GM12865 (cell line): ENCODE measurements around the gene AK8.

Experiments
- DNase-seq: peaks from one replicate; pipeline ENCODE4 v3.0.0; 2010; ENCODE audit warnings: low read depth
- H3K4me3 ChIP-seq: 2 replicates; pipeline ENCODE4 v1.5.1; 2011; ENCODE audit warnings: mild to moderate bottlenecking, low read depth, low read length, control low read depth
- TF ChIP-seq, protein P1 (sequence below): IDR thresholded peaks from 2 replicates; pipeline ENCODE4 v1.5.1; 2011; ENCODE audit warnings: low read length, control low read depth, low read depth, inconsistent platforms; ENCODE audit not compliant: insufficient read depth; ENCODE audit errors: missing control alignments

The AK8 gene

DNA sequence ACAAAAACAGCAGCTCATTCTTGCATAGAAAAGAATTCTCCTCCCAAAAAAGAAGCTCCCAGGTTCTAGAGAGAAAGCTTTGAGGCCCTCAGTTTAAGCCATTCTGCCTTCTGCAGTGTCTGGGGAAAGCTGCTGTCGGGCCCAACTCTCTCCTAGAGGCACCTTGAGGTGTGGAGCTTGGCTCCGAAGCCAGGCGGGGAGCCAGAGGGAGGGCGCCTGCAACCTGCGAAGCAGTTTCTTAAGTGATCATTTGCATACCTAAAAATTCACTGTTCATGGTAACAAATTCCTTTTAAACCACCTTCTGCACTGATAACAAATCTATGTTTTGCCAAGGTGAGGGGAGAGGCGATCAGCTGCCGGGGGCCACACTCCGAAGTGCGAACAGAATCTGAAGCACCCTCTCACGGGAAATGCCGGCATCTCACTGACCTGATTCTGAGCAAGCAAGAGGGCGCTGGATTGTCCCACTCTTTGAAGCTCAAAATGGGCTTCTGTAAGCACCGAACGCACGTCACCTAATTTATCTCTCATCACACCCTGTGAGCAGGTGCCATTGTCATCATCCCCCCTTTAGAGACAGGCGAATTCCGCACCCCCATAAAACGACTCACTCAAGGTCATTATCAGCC is 121.8 kb downstream of the AK8 start:
- H3K4me3 ChIP-seq = no peak overlapping the region
- TF ChIP-seq, protein P1, sequence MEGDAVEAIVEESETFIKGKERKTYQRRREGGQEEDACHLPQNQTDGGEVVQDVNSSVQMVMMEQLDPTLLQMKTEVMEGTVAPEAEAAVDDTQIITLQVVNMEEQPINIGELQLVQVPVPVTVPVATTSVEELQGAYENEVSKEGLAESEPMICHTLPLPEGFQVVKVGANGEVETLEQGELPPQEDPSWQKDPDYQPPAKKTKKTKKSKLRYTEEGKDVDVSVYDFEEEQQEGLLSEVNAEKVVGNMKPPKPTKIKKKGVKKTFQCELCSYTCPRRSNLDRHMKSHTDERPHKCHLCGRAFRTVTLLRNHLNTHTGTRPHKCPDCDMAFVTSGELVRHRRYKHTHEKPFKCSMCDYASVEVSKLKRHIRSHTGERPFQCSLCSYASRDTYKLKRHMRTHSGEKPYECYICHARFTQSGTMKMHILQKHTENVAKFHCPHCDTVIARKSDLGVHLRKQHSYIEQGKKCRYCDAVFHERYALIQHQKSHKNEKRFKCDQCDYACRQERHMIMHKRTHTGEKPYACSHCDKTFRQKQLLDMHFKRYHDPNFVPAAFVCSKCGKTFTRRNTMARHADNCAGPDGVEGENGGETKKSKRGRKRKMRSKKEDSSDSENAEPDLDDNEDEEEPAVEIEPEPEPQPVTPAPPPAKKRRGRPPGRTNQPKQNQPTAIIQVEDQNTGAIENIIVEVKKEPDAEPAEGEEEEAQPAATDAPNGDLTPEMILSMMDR = no peak
- no peak for DNase-seq

DNA sequence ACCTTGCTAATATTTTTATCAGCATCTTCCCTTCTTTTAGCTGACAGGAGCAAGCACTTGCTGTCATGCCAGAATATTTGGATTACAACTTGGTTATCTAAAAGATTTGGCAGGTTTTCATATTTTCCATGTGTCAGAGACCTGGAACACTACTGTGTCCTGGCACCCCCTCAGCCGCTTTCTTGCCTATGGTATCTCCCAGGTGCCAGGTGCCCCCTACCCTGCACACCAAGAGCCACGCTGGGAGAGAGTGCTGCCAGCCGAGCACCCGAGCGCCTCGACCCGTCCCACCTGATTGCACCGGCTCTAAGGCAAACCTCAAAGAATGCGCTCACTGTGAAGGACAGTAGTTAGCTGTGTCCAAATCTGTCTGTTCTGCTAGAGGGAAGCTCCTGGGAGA is 123.0 kb downstream of the AK8 start:
- TF ChIP-seq, protein P1 = no peak
- no peak overlapping the region for H3K4me3 ChIP-seq
- no peak for DNase-seq

DNA sequence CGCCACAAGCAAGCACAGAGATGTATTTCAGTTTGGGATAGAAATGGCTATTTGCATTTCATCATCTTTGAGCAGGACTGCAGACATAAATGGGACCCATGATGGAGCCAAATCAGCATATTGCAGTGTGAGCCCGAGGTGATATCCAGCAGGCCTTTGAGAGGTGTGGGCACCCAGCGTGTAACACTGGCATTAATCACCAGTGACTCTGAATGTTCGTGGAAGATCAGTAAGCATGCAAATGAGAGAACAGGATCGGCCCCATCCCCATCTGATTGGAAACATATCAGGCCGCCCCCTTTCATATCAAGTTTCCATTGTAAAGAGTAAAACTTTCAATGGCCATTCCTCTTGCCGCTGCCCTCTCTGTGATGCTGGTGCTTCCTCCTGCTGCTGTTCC is 123.8 kb downstream of the AK8 start:
- H3K4me3 ChIP-seq = no peak overlapping the region
- DNase-seq = no peak
- TF ChIP-seq, protein P1 = no peak

DNA sequence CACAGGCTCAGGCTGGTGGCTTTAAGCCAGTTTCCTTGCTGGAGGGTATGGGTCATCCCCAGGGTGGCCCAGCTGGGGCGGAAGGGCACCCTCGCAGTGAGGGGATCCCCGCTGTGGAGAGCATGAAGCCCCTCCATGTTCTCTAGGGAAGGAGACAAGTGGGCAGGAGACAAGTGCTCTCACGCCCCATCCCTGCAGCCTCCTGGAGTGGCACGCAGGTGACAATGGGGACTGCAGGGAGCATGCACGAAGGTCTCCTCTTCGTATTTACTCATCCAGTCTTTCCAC is 124.5 kb downstream of the AK8 start:
- no peak overlapping the region for H3K4me3 ChIP-seq
- TF ChIP-seq, protein P1 = no peak
- no peak for DNase-seq

DNA sequence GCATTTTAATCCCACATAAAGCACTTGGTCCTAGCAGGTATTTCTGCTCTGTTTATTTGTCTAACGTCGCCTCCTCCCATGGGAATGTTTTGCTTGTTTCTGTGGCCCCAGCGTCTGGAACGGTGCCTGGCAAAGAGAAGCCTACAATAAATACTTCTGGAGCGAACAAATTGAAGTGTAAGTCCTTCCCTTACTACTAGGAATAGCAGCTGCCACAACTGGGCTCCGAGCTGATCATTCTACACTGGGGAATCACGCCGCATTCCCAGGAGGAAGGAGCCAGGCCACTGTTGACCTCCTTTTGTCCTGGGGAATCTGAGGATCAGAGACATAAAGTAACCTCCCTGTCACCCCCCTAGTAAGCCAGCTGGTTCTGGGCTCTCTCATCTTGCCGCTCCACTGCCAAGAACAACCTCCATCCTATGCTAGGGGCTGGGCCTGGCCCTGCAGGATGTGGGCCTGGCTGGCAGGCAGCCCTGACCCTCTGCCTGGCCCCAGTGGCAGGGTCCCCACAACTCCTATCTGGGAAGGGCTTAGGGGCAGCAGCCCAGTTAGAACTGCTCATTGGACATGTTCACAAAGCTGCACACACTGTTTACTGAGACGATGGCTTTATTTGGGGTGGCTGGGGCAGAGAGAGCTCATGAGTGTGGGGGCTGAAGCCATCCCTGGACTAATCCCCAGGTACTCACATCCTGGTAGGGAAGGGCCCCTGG is 125.0 kb downstream of the AK8 start:
- H3K4me3 ChIP-seq = no peak overlapping the region
- no peak for DNase-seq
- TF ChIP-seq, protein P1 = no peak

DNA sequence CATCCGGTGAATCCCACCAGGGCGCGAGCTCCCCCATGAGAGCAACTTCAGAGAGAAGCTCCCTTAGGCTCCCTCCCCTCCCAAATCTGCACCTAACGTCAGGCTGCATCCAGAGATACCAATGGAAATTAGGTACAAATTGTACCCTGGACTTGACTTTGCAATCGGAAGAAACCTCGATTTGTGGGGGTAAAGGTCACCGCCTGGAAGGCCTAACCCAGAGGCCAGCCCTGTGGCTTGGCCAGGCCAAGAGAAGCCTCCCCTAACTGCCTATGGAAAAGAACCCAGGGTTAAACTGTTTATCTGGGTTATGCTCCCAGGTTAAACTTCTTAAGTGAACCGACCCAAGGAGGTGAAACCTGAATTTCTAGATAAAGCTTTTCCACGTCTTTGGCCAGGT is 127.4 kb downstream of the AK8 start:
- H3K4me3 ChIP-seq = no peak overlapping the region
- TF ChIP-seq, protein P1 = no peak
- DNase-seq = no peak

DNA sequence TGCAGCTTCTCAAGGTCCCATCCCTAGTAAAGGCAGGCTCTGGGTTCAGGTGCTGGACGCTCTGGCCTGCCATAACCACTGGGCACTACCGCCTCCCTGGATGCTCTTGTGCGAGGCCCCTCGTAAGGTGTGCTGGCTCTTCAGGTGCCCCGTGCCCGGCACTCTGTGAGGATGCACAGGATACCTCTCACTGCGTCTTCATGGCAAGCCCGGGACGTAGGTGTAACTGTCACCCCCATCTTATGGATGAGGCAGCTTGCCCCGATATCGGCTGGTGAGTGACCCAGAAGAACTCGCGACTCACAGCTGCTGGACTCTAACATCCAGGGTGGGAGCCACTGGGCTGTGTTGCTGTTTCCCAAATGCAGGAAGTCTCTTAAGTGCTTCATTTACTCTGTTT is 128.8 kb downstream of the AK8 start:
- no peak for DNase-seq
- no peak overlapping the region for H3K4me3 ChIP-seq
- TF ChIP-seq, protein P1 = no peak
